ENCODE measurements around the gene RASSF4.

The RASSF4 gene

DNA sequence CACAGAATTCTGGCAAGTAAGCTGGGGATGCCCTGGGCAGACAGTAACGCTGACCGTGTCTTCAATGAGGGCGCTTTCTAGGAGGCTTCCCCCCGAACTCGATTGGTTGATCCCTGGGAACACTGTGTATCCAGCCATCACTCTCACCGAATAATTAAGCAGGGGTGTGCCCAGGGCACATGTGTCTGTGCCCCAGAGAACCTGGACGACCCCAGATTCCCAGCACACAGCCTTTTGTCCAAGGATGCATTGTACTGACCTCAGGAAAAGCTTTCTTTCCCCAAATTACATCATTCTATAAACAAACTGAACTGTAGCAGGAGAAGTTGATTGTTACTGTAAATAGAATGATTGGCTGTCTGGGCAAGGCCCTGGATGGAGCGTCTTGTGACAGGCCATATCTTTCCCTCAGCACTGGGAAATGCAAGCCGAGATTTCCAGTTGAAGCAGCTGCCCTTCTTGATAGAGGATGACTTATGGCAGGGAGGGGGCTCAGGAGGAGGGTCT is 25.6 kb downstream of the RASSF4 start:
- no peak for TF ChIP-seq GATA2 (IDR thresholded peaks at IDR 0.05; ENCODE audit: low read depth, low read length)
- TF ChIP-seq GATA3 (IDR thresholded peaks at IDR 0.05; ENCODE audit: low read depth, low read length) = no peak

DNA sequence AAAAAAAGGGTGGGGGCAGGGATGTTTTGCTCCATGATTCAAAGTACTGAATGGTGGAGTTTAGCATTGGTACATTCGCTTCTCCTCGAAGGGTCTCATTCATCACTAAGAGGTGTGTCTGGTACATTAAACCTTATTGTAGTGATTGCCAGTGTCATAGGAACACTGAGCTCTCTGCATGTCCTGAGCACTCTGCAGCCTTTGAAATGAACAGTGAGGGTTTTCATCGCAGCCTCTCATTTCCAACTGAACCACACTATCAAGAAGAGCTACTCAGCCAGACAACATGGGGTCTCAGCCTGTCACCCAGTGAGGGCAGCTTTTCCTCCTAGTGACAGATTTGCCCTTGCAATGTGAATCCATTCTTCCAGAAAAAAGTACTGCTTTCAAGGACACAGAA is 26.6 kb downstream of the RASSF4 start:
- TF ChIP-seq GATA3 (IDR thresholded peaks at IDR 0.05; ENCODE audit: low read depth, low read length) = no peak
- no peak for TF ChIP-seq GATA2 (IDR thresholded peaks at IDR 0.05; ENCODE audit: low read depth, low read length)

DNA sequence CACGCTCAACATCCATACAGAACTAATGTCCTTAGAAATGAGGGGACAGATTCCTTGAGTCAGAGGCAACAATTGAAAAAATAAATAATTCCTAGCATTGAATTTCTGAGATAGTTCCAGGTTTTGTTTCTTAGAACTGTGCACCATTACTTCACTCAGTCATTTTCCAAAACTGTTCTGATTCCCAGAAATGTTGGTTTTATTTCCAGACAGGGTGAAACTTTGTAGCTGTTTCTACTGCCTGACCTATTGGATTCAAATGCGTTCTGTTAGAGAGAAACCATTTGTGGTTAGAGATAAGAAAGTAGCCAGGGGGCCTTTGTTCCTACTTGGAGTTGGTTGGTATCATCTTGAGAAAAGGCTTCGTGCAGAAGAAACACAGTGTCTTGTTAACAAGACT is 27.1 kb downstream of the RASSF4 start:
- TF ChIP-seq GATA2 (IDR thresholded peaks at IDR 0.05; ENCODE audit: low read depth, low read length) (no peak), GATA3 (IDR thresholded peaks at IDR 0.05; ENCODE audit: low read depth, low read length) (no peak)

DNA sequence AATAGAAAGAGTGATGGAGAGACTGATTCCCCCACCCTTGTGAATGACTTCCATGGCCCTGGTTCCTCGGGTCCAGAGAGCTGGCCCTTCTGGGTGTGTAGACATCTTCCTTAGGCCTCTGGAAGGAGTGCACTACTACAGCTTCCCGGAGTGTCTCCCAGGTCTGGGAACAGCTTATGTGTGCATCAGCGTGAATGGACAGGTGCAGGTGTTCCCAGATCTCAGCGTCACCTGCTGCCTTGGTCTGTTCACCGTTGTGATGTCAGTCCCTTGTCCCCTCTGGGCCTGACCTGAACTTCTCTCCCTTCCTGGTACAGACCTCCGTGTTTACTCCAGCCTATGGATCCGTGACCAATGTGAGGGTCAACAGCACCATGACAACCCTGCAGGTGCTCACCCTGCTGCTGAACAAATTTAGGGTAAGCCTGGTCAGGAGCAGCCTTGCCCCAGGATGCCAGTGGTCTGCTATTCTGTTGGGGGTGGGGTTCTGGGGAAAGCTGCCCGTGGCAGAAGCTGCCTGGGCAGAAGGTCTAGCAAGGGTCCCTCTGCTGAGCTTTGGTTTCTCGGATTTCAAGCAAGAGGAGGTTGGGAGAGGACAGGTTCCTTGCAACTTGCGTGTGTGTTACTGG is 29.5 kb downstream of the RASSF4 start:
- TF ChIP-seq GATA3 (IDR thresholded peaks at IDR 0.05; ENCODE audit: low read depth, low read length) = no peak
- no peak for TF ChIP-seq GATA2 (IDR thresholded peaks at IDR 0.05; ENCODE audit: low read depth, low read length)

DNA sequence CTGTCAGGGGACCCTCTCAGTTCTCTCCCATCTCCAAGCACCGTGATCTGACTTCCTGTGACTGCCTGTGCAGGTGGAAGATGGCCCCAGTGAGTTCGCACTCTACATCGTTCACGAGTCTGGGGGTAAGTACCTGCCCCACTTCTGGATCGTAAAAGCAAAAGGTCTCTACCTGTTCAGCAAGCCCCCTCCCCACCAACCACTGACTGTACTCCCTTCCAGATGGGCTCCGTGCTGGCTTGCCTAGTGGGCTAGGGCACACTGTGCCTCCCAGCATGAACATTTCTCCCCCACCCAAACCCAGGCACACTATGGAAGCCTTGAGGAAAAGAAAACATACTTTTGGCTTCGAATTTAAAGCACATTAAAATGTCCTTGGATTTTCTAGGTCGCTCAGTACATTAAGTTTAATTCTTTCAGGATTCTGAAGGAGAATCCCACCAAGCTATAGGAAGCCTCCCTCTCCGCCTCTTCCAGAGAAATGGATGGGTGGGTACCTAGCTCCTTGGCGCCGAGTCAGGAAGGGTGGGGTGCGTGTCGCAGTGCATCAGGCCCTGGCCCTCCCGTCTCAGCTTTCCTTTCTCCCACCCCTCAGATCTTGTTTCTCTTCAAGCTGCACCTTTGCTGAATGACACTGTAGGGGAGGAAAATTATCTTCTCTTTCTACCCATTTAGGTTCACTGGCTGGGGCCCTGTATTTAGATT is 30.1 kb downstream of the RASSF4 start:
- TF ChIP-seq GATA2 (IDR thresholded peaks at IDR 0.05; ENCODE audit: low read depth, low read length) = no peak

DNA sequence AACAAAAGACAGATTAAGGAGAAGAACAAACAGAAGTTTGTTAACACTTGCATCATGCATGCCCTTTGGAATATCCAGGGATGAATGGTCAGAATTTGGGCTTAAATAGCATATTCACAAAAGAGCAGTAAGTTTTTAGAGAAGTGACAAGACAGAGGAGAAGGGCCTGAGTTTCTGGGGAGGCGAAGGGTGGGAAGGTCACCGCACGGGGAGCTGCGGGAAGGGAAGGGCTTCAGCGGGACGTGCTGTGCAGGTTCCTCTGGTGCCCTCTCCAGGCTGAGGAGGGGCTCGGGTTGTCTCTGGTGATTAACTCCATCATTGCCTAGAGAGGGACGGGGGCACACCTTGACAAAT is 30.7 kb downstream of the RASSF4 start:
- TF ChIP-seq GATA2 (IDR thresholded peaks at IDR 0.05; ENCODE audit: low read depth, low read length) (no peak), GATA3 (IDR thresholded peaks at IDR 0.05; ENCODE audit: low read depth, low read length) (no peak)

DNA sequence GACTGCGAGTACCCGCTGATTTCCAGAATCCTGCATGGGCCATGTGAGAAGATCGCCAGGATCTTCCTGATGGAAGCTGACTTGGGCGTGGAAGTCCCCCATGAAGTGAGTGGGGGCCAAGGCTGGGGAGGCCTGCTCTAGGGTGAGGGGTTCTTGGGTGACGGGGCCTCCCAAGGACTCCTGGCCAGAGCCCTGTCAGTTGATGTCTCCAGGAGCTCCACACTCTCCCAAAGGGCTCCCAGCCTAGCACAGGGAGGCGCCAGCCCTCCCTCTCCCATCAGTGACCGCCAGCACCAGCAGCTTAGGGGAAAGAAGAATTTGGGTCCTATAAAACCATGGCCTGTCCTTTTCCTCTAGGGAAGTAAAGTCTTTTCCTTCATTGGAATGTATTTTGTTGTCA is 31.4 kb downstream of the RASSF4 start:
- TF ChIP-seq GATA3 (IDR thresholded peaks at IDR 0.05; ENCODE audit: low read depth, low read length) (no peak), GATA2 (IDR thresholded peaks at IDR 0.05; ENCODE audit: low read depth, low read length) (no peak)

DNA sequence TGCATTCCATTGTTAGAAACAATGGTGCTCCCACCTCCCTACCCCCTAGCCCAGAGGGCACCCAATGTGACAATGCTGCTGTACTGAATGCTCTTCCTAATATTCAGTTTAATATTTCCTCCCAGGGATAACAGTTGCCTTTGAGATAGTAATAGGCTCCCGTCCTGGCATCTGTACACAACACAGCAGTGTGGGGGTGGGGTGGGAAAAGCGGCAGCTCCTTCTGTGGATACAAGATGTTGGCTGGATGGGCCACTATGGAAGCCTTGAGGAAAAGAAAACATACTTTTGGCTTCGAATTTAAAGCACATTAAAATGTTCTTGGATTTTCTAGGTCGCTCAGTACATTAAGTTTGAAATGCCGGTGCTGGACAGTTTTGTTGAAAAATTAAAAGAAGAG is 32.0 kb downstream of the RASSF4 start:
- TF ChIP-seq GATA3 (IDR thresholded peaks at IDR 0.05; ENCODE audit: low read depth, low read length) = no peak
- no peak for TF ChIP-seq GATA2 (IDR thresholded peaks at IDR 0.05; ENCODE audit: low read depth, low read length)

DNA sequence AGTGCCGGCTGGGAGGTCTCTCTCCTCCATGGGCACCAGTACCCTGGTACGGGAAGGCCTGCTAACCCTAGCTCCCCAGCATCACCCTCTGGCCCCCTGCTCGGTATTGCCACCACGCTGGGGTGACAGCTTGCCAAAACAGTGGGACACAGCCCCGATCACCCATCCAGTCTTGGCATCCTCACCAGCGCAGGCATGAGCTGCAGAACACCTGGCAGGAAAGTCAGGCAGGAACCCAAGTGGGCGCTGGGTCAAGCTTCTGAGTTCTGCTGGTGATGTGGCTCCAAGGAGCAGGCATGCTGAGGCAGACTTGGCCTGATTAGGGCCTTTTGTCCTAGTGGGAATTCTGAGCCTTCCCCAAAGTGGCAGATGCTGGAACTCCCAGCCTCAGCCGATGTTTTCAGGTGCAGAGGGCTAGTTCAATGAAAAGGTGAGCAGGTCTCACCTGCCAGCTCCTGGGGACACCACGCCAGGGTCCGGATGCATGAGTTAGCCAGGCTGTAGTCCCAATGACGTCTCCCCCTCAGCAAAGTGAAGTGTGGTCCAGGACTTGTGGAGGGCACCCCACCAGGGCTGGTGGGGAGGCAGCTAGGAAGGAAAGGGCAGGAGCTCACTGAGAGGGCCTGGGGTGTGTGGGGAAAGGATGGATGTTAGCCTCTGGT is 32.6 kb downstream of the RASSF4 start:
- TF ChIP-seq GATA3 (IDR thresholded peaks at IDR 0.05; ENCODE audit: low read depth, low read length) = no peak
- no peak for TF ChIP-seq GATA2 (IDR thresholded peaks at IDR 0.05; ENCODE audit: low read depth, low read length)

DNA sequence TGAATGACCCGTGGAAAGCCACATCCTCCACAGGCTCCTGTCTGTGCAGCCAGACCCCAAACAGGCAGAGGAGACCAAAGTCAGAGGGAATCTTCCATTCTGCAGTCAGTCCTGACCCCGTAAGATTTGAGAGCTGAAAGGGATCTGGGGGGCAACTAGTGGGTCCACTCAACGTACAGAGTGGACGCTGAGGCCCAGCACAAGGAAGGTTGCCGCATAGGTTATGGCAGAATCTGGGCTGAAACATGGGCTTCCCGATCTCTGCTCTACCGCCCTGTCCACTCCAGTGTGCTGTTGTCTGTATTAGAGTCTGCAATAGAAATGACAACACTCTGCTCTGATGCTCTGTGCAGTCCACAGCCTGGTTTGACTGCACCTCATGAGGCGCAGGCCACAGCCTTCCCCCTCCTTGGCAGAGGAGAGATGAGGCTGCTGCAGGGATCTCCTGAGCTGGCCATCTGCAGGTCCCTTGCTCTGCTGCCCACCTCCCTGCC is 33.2 kb downstream of the RASSF4 start:
- TF ChIP-seq GATA3 (IDR thresholded peaks at IDR 0.05; ENCODE audit: low read depth, low read length) (no peak), GATA2 (IDR thresholded peaks at IDR 0.05; ENCODE audit: low read depth, low read length) (no peak)

DNA sequence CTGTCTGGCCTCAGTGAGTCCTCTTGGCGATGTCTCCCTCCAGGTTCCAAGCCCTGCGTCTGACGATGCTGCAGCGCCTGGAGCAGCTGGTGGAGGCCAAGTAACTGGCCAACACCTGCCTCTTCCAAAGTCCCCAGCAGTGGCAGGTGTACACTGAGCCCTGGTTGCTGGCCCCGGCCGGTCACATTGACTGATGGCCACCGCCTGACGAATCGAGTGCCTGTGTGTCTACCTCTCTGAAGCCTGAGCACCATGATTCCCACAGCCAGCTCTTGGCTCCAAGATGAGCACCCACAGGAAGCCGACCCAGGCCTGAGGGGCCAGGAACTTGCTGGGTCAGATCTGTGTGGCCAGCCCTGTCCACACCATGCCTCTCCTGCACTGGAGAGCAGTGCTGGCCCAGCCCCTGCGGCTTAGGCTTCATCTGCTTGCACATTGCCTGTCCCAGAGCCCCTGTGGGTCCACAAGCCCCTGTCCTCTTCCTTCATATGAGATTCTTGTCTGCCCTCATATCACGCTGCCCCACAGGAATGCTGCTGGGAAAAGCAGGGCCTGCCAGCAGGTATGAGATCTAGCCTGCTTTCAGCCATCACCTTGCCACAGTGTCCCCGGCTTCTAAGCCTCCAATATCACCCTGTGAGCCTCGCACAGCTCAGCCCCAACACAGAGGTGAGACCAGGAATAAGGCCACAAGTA is 33.8 kb downstream of the RASSF4 start:
- TF ChIP-seq GATA2 (IDR thresholded peaks at IDR 0.05; ENCODE audit: low read depth, low read length) (no peak), GATA3 (IDR thresholded peaks at IDR 0.05; ENCODE audit: low read depth, low read length) (no peak)

DNA sequence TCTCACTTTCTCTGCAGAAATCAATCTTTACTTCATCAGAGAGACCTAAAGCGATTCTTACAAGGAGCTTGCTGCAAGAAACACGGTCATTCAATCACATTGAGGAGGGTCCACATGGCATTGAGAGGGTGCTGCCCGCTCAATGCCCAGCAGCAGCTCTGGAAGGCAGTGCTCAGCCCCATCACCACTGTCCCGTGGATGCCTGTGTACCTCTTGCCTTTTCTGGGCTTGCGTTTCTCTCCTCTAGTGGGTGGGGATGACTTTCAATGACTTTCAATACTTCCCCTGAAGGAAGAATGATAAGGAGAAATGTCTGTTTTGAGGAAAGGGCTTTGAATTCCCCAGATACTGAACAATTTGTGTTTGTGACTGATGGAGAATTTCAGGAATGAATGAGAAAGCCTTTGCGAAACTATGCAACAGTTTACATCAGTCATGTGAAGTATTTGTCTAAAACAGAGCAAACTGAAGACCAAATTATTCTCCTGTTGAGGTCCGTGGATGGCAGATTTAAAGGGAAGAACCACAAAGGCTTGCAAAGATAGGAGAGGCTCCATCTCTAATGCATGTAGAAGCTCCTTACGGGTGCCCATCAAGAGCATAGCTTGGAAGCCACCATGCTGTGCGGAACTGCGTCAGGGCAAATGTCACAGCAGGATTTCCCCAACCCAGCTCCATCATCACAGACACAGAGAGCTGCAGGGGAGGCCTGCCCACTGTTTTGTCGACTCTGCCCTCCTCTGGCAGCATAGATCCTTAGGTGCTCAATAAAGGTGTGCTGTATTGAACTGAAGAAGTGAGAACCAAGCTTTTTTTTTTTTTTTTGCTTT is 34.5 kb downstream of the RASSF4 start:
- TF ChIP-seq GATA3 (IDR thresholded peaks at IDR 0.05; ENCODE audit: low read depth, low read length) (no peak), GATA2 (IDR thresholded peaks at IDR 0.05; ENCODE audit: low read depth, low read length) (no peak)

DNA sequence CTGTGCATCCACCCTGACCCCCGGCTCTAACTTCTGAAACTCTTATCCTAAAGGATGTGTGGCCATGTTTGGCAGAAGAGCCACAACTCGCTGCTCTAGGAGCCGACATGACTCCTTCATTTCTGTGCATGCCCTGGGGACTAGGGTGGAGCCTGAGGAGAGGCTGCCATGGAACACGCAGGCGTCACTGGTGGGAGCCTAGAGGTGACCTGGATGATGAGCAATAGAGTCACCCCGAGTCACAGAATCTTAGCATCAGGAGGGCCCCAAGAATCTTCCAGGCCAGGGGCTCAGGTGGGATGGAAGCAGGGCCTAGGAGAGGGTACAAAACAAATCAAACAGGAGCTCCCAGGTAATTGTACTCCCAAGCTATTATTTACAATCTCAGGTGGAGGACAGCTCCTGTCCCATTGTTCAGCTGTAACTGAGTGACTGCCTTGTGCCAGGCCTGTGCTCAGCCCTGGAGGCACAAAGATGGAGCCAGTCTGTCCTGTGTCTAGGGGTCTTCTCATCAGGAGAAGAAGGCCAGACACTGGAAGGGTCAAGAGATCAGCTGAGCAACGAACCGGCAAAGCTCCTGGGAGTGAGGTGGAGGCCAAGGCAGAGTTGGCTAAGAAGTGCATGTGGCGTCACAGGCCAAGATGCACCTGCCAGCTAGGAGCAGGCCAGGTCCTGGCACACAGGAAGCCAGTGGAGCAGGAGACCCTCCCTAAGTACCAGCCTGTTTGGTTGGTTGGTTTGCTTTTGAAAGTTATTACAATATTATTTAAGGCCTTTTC is 35.3 kb downstream of the RASSF4 start:
- TF ChIP-seq GATA3 (IDR thresholded peaks at IDR 0.05; ENCODE audit: low read depth, low read length) (no peak), GATA2 (IDR thresholded peaks at IDR 0.05; ENCODE audit: low read depth, low read length) (no peak)

Measured in SH-SY5Y (cell line).